ENCODE data around the gene NOTCH2. TPM values are rescaled to one million over a fixed set of nuclear protein-coding genes. Genes with fewer than 3 reads are reported as not detected.

Gene NOTCH2
- total RNA-seq, 1 donor from 2014 or later, result 180 TPM

- Mint-ChIP-seq H3K27ac (ENCODE audit: unreplicated experiment) (no peak overlapping the region), H3K4me3 (ENCODE audit: unreplicated experiment) (no peak overlapping the region), H3K27me3 (ENCODE audit: unreplicated experiment) (no peaks in the 10 kb centered on the region), H3K9me3 (ENCODE audit: unreplicated experiment) (no peaks in the 10 kb centered on the region), H3K4me1 (ENCODE audit: unreplicated experiment) (peaks cover 12% of the 10 kb centered on the region), H3K36me3 (ENCODE audit: unreplicated experiment) (peaks cover 62% of the 10 kb centered on the region)
- DNase-seq (ENCODE audit: extremely low spot score, unreplicated experiment), result no peak
- TF ChIP-seq CTCF (IDR thresholded peaks at IDR 0.05), result no peak
Measured at GRCh38 chr1:119912963-119913362, 156.5 kb downstream of the NOTCH2 start.

- H3K4me3 Mint-ChIP-seq (ENCODE audit: unreplicated experiment), result no peak overlapping the region
- peaks cover 50% of the 10 kb centered on the region for H3K36me3 Mint-ChIP-seq (ENCODE audit: unreplicated experiment)
- H3K9me3 Mint-ChIP-seq (ENCODE audit: unreplicated experiment), result no peaks in the 10 kb centered on the region
- DNase-seq (ENCODE audit: extremely low spot score, unreplicated experiment), result no peak
- no peak for TF ChIP-seq CTCF (IDR thresholded peaks at IDR 0.05)
- H3K4me1 Mint-ChIP-seq (ENCODE audit: unreplicated experiment), result peaks cover under 1% of the 10 kb centered on the region
- no peaks in the 10 kb centered on the region for H3K27me3 Mint-ChIP-seq (ENCODE audit: unreplicated experiment)
- no peak overlapping the region for H3K27ac Mint-ChIP-seq (ENCODE audit: unreplicated experiment)
Measured at GRCh38 chr1:119911775-119912174, 157.7 kb downstream of the NOTCH2 start.

- Mint-ChIP-seq H3K36me3 (ENCODE audit: unreplicated experiment) (peaks cover 42% of the 10 kb centered on the region), H3K4me1 (ENCODE audit: unreplicated experiment) (no peaks in the 10 kb centered on the region), H3K4me3 (ENCODE audit: unreplicated experiment) (no peak overlapping the region), H3K27ac (ENCODE audit: unreplicated experiment) (no peak overlapping the region), H3K27me3 (ENCODE audit: unreplicated experiment) (no peaks in the 10 kb centered on the region), H3K9me3 (ENCODE audit: unreplicated experiment) (peaks cover 5% of the 10 kb centered on the region)
- no peak for DNase-seq (ENCODE audit: extremely low spot score, unreplicated experiment)
- TF ChIP-seq CTCF (IDR thresholded peaks at IDR 0.05), result no peak
Measured at GRCh38 chr1:119910618-119911017, 158.8 kb downstream of the NOTCH2 start.

- no peak overlapping the region for H3K4me3 Mint-ChIP-seq (ENCODE audit: unreplicated experiment)
- peaks cover 4% of the 10 kb centered on the region for H3K27me3 Mint-ChIP-seq (ENCODE audit: unreplicated experiment)
- H3K4me1 Mint-ChIP-seq (ENCODE audit: unreplicated experiment), result no peaks in the 10 kb centered on the region
- no peak for DNase-seq (ENCODE audit: extremely low spot score, unreplicated experiment)
- H3K27ac Mint-ChIP-seq (ENCODE audit: unreplicated experiment), result no peak overlapping the region
- no peak for TF ChIP-seq CTCF (IDR thresholded peaks at IDR 0.05)
- H3K9me3 Mint-ChIP-seq (ENCODE audit: unreplicated experiment), result peaks cover 11% of the 10 kb centered on the region
- H3K36me3 Mint-ChIP-seq (ENCODE audit: unreplicated experiment), result peaks cover 37% of the 10 kb centered on the region
Measured at GRCh38 chr1:119909890-119910596, 159.4 kb downstream of the NOTCH2 start.

- no peak for DNase-seq (ENCODE audit: extremely low spot score, unreplicated experiment)
- Mint-ChIP-seq H3K4me3 (ENCODE audit: unreplicated experiment) (no peak overlapping the region), H3K27me3 (ENCODE audit: unreplicated experiment) (peaks cover 11% of the 10 kb centered on the region), H3K36me3 (ENCODE audit: unreplicated experiment) (peaks cover 25% of the 10 kb centered on the region), H3K27ac (ENCODE audit: unreplicated experiment) (no peak overlapping the region), H3K4me1 (ENCODE audit: unreplicated experiment) (no peaks in the 10 kb centered on the region), H3K9me3 (ENCODE audit: unreplicated experiment) (peaks cover 17% of the 10 kb centered on the region)
- no peak for TF ChIP-seq CTCF (IDR thresholded peaks at IDR 0.05)
Measured at GRCh38 chr1:119908661-119909060, 160.8 kb downstream of the NOTCH2 start.

Measured in osteocyte (in vitro differentiated cells).